SJSA1 (cell line): ENCODE measurements around the gene ISX. TPM values are rescaled to one million over a fixed set of nuclear protein-coding genes. Genes with fewer than 3 reads are reported as not detected.

Experiments
- DNase-seq, 2 experiments: peaks; one replicate each; pipeline ENCODE4 v3.0.0-alpha.2; 2015 to 2020; ENCODE audit warnings: low spot score in 2 of 2, low read depth in 1 of 2
- H3K27ac ChIP-seq: fragments of 250-450 bp; sonication (Bioruptor Pico); 2 replicates; pipeline ENCODE4 v1.5.1; 2020; ENCODE audit warnings: mild to moderate bottlenecking, moderate library complexity
- H3K27me3 ChIP-seq: fragments of 250-450 bp; sonication (Bioruptor Pico); replicated peaks from 2 replicates; pipeline ENCODE4 v1.5.1; 2020; ENCODE audit warnings: mild to moderate bottlenecking, moderate library complexity
- H3K36me3 ChIP-seq: fragments of 250-450 bp; sonication (Bioruptor Pico); 2 replicates; pipeline ENCODE4 v1.5.1; 2020; ENCODE audit warnings: mild to moderate bottlenecking
- H3K4me1 ChIP-seq: fragments of 250-450 bp; sonication (Bioruptor Pico); replicated peaks from 2 replicates; pipeline ENCODE4 v1.6.1; 2021; ENCODE audit warnings: mild to moderate bottlenecking
- H3K4me3 ChIP-seq: fragments of 250-450 bp; sonication (Bioruptor Pico); 2 replicates; pipeline ENCODE4 v1.5.1; 2020; ENCODE audit warnings: mild to moderate bottlenecking
- H3K9me3 ChIP-seq: fragments of 250-450 bp; sonication (Bioruptor Pico); replicated peaks from 2 replicates; pipeline ENCODE4 v1.5.1; 2020; ENCODE audit warnings: mild to moderate bottlenecking
- total RNA-seq: library from RNA; depleted of rRNA; stranded (reverse); fragments of >200 nt; shearing (Covaris generic); gene quantifications from 2 replicates; pipeline ENCODE4 v1.2.3, GENCODE V29; 2014

Gene ISX
- total RNA-seq, 1 experiment from 2014 or later: not detected

DNA sequence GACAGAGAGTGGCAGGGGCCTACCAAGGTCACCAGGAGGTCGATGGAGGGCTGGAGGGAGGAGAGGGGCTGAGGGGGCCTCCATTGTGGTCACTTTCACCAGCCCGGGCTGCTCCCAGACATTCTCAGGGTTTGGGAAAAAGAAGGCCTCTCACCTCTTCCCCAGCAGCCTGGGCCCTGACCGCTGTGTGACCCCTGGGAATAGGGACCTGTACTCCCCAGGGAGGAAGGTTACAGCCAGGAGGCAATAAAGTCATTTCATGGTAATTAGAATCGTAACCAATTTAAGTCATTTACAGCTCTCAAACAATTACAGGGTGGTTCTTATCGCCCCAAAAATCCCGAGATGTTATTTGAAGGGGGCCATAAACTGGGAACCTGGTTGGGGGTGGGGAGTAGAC, 37.8 kb downstream of the ISX start:
- H3K27me3 ChIP-seq: no peaks in the 10 kb centered on the region; the same call in 1 of the 2 replicates
- no peaks in the 10 kb centered on the region for H3K9me3 ChIP-seq
- DNase-seq: no peak
- no peaks in the 10 kb centered on the region for H3K4me1 ChIP-seq
- H3K27ac ChIP-seq: no peak overlapping the region
- H3K36me3 ChIP-seq: no peaks in the 10 kb centered on the region
- H3K4me3 ChIP-seq: no peak overlapping the region

DNA sequence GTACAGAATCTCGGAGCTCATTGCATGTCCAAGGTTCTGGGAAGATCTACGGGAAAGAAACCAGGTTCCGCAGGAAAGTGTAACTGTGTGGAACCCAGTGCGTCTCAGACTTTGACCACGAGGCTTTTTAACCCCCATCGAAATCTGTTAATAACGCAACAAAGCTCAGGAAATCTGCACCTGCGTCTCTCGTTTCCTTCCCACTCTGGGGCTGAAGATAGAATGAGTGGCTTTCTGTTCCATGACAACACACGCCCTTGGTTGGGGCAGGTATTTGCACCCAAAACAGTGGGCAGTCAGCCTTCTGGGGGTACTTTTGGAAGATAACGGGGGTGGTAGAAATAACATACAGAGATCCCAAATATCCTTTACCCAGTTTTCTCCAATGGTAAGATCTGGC, 38.5 kb downstream of the ISX start:
- Histone ChIP-seq H3K36me3 (no peaks in the 10 kb centered on the region), H3K9me3 (no peaks in the 10 kb centered on the region), H3K4me1 (no peaks in the 10 kb centered on the region), H3K4me3 (no peak overlapping the region), H3K27me3 (no peaks in the 10 kb centered on the region; the same call in 1 of the 2 replicates), H3K27ac (no peak overlapping the region)
- DNase-seq: no peak

DNA sequence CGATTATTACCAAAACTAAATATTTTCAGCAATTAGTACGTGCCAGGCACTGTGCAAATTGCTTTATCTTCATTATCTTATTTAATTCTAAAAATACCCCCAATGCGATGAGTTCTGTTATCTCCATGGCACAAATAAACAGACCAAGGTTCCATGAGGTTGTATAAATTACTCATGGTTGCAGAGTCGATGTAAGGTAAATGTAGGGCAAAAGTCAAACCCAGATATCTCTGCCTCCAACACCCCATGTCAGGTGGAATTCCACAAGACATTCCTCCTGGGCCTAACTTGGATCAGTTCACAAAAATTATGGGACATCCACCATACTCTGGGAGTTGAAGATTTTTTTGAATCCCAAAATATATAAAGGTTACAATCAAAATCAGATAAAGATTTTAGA, 43.7 kb downstream of the ISX start:
- no peak for DNase-seq
- H3K4me1 ChIP-seq: no peaks in the 10 kb centered on the region
- no peak overlapping the region for H3K27ac ChIP-seq
- H3K9me3 ChIP-seq: no peaks in the 10 kb centered on the region
- H3K36me3 ChIP-seq: no peaks in the 10 kb centered on the region
- no peak overlapping the region for H3K4me3 ChIP-seq
- H3K27me3 ChIP-seq: no peaks in the 10 kb centered on the region

DNA sequence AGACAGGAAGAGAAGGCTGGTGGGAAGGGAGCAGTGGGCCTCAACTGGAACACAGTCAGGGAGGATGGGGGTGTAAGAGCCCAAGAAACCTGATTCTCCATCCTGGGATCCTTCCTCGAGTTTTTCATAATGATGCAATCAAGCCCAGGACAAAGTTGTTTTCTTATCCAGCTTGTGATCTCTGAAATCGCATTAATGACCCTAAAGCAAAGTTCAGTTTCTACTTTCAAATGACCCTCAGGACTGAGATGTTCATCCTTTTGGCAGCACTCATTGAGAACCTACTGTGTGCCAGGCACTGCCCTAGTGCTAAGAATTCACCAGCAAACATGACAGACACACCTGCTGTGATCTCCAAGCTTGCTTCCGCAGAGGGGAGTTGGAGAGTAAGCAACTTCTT, 45.3 kb downstream of the ISX start:
- no peaks in the 10 kb centered on the region for H3K36me3 ChIP-seq
- H3K4me3 ChIP-seq: no peak overlapping the region
- no peak overlapping the region for H3K27ac ChIP-seq
- no peaks in the 10 kb centered on the region for H3K9me3 ChIP-seq
- no peaks in the 10 kb centered on the region; the same call in 1 of the 2 replicates for H3K27me3 ChIP-seq
- H3K4me1 ChIP-seq: no peaks in the 10 kb centered on the region
- DNase-seq: no peak

DNA sequence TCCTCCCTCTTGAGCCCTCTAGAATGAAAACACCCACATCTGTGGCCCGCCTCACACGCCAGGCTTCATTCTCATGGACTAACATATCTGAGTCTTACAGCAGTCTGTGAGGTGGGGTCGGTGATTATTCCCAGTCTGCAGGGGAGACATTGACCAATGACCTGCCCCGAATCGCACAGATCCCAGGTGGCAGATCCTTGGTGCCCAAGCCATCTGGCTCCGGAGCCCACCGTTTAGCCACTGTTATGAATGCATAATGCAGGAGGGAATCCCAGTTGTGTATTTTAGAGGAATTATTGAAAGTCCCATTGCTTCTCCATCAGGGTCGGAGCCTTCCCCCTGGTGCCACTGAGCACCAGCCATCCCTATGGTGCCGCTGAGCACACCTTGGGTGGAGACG, 47.4 kb downstream of the ISX start:
- no peak overlapping the region for H3K4me3 ChIP-seq
- no peaks in the 10 kb centered on the region for H3K36me3 ChIP-seq
- no peak for DNase-seq
- no peaks in the 10 kb centered on the region; the same call in 1 of the 2 replicates for H3K27me3 ChIP-seq
- no peaks in the 10 kb centered on the region for H3K4me1 ChIP-seq
- H3K9me3 ChIP-seq: no peaks in the 10 kb centered on the region
- H3K27ac ChIP-seq: no peak overlapping the region

DNA sequence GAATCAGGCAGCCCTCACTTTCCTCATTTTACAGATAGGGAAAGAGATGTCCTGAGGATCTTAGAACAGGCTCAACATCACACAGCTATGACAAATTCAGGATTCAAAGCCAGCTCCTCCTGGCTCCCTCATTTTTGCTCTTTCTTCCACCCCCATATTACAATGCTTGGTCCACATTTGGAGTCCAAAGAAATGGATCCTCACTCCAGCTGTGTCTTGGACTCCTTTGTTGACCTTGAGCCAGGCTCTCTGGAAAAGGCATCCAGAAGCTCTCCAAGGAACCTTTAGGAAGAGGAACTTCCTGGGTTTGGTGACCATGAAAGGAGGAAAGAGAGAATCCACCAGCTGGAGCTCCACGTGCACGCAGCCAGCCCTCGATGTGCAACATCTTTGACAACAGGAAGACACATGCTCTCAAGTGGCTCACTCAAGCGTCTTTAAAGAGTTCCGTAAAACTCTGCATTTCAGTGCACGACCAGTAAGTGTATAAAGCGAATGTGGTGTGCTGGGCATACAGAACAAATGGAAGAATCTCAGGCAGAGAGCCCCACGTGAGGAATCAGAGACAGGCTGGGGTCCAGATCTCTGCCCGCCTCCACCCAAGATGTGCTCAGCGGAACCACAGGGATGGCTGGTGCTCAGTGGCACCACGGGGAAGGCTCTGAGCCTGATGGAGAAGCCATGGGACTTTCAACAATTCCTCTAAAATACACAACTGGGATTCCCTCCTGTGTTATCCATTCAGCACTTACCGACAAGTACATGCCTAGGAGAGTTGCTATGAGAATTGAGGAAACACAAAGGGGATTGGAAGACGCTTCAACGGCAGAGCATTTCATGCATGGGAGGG, 48.4 kb downstream of the ISX start:
- Histone ChIP-seq H3K27me3 (no peaks in the 10 kb centered on the region; the same call in 1 of the 2 replicates), H3K4me3 (no peak overlapping the region), H3K36me3 (no peaks in the 10 kb centered on the region), H3K27ac (no peak overlapping the region), H3K9me3 (no peaks in the 10 kb centered on the region), H3K4me1 (no peaks in the 10 kb centered on the region)
- DNase-seq: no peak

DNA sequence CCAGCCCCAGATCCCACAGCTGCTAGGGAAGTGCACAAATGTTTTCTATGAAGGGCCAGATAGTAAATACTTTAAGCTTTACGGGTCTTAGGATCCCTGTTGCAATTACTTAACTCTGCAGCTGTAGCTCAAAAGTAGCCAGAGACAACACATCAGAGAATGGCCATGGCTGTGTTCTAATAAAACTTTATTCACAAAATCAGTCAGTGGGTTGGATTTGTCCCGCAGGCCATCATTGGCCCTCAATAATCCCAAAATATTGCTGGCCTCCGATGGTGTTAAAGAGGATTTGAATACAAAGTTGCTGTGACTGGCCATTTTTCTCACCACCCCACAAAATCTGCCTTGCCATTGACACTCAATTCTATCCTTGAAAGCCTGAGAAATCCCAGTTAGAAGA, 49.6 kb downstream of the ISX start:
- DNase-seq: no peak
- Histone ChIP-seq H3K27me3 (no peaks in the 10 kb centered on the region; the same call in 1 of the 2 replicates), H3K27ac (no peak overlapping the region), H3K4me1 (no peaks in the 10 kb centered on the region), H3K4me3 (no peak overlapping the region), H3K9me3 (no peaks in the 10 kb centered on the region), H3K36me3 (no peaks in the 10 kb centered on the region)

DNA sequence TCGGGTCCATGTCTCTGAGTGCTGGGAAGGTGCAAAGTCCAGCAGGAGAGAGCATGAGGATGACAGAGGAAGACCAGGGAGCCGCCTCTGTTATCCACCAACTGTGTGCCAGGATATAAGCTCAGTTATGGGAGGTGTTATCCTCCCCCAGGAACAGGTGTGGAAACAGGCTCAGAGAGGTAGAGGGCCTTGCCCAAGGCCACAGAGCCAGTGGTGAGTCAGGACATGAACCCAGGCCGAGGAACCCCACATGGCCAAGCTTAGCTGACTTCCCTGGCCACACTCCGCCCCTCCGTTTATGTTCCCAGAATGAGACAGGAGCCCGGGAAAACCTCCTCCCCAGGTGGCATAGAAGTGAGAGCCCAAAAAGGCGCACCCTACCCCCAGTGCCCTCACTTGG, 50.3 kb downstream of the ISX start:
- Histone ChIP-seq H3K9me3 (no peaks in the 10 kb centered on the region), H3K27ac (no peak overlapping the region), H3K4me1 (no peaks in the 10 kb centered on the region), H3K36me3 (no peaks in the 10 kb centered on the region), H3K4me3 (no peak overlapping the region), H3K27me3 (no peaks in the 10 kb centered on the region; the same call in 1 of the 2 replicates)
- no peak for DNase-seq

DNA sequence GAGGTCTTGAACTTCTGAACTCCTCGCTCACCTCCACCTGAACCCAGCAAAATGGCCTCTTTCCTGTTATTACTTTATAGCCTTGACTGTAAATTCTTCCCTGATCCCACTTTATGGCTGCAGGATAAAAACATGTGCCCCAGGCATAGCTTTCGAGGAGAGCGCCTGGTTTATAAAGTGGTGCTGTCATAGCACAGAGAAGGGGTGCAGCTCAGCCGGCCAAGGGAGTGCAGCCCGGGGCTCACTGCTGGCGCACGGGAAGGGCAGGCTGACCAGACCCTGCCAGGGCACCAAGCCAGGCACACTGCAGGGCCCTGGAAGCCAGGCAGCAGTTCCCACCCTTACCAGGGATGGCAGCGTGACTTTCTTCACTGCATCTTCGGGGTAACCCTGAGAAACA, 50.9 kb downstream of the ISX start:
- Histone ChIP-seq H3K27me3 (no peaks in the 10 kb centered on the region; the same call in 1 of the 2 replicates), H3K27ac (no peak overlapping the region), H3K9me3 (no peaks in the 10 kb centered on the region), H3K4me1 (no peaks in the 10 kb centered on the region), H3K36me3 (no peaks in the 10 kb centered on the region), H3K4me3 (no peak overlapping the region)
- DNase-seq: no peak

DNA sequence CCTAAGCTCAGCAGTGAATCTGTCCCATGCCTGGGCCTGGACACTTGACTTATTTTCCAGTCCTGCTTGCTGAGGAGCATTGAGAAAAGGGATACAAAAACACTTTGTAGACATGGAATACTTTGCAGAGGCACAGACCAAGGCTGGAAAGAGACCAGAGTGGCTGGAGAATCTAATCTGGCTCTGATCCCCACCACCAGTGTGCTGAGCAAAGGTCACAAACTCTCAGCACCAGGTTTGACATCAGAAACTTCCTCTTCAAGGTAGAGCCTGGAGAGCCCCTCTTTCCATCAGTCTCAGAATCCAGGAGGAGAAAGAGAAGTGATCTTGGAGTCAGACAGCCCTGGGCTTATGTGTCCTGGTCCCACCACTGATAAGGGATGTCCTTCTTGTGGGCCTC, 53.5 kb downstream of the ISX start:
- H3K27me3 ChIP-seq: no peaks in the 10 kb centered on the region; the same call in 1 of the 2 replicates
- H3K9me3 ChIP-seq: no peaks in the 10 kb centered on the region
- no peak for DNase-seq
- no peaks in the 10 kb centered on the region for H3K36me3 ChIP-seq
- H3K27ac ChIP-seq: no peak overlapping the region
- H3K4me1 ChIP-seq: no peaks in the 10 kb centered on the region
- no peak overlapping the region for H3K4me3 ChIP-seq

DNA sequence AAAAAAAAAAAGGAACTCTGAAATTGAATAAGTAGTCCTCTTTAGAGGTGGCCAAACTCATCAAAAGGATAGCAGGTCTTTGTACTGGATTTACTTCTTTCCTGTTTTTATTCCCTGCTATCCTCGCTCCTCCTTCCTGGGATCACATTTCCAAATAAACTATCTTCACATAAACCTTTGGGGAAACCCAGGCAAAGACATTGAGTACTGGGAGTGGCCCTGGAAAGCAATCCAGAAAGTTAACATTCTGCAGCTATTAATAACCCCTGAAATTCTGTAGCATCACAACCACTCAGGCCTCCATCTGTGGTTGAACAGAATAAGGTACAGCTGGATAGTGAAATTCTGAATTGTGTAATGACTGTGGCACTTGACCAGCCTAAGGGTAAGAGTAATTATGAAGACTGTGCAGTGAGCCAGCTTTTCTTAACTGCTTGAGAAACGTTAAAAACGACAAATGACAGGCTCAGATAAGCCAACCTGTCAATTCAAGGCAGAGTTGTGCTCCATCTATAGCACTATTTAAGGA, 58.8 kb downstream of the ISX start:
- Histone ChIP-seq H3K9me3 (no peaks in the 10 kb centered on the region), H3K4me3 (no peak overlapping the region), H3K27me3 (peaks cover 5% of the 10 kb centered on the region), H3K36me3 (no peaks in the 10 kb centered on the region), H3K4me1 (no peaks in the 10 kb centered on the region), H3K27ac (no peak overlapping the region)
- no peak for DNase-seq

DNA sequence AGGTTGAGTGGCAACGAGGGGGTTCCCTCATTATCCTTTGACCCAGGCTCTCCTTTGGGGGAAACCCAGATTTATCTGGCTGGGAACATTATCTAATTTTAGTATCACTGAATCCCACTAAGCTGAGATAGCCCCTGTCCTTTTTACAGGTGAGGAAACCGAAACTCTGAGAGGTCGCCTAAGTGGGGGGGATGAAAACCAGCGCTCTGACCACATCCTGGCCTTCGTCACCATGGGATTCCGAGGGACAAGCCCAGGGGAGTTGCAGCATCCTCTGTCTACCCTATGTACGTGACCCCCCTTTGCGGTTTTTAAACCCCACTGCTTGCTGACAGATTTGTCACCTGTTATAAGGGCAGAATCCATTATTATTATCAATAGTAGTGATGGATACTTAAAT, 61.0 kb downstream of the ISX start:
- Histone ChIP-seq H3K9me3 (no peaks in the 10 kb centered on the region), H3K36me3 (no peaks in the 10 kb centered on the region), H3K27me3 (peaks cover 11% of the 10 kb centered on the region), H3K4me3 (no peak overlapping the region), H3K4me1 (no peaks in the 10 kb centered on the region), H3K27ac (no peak overlapping the region)
- DNase-seq: no peak

DNA sequence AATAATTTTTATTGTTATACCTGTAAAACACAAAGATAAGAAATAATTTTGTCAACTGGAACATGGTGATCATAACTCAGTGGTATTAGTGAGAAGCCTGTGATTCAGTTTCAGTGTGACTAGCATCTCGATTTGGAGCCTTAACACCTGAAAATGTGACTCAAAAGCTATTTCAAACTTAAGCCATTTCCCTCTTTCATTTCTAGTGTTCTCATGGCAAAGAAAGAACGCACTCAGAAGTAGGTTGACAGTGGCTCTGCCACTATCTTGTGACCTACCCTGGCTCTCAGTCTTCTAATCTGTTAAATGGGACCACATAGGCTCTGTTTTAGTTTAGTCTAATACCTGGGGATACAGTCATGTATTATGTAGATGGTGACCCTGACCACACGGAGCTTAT, 62.7 kb downstream of the ISX start:
- H3K4me3 ChIP-seq: no peak overlapping the region
- no peak for DNase-seq
- H3K9me3 ChIP-seq: no peaks in the 10 kb centered on the region
- peaks cover 17% of the 10 kb centered on the region for H3K27me3 ChIP-seq
- no peaks in the 10 kb centered on the region for H3K4me1 ChIP-seq
- H3K27ac ChIP-seq: no peak overlapping the region
- no peaks in the 10 kb centered on the region for H3K36me3 ChIP-seq

DNA sequence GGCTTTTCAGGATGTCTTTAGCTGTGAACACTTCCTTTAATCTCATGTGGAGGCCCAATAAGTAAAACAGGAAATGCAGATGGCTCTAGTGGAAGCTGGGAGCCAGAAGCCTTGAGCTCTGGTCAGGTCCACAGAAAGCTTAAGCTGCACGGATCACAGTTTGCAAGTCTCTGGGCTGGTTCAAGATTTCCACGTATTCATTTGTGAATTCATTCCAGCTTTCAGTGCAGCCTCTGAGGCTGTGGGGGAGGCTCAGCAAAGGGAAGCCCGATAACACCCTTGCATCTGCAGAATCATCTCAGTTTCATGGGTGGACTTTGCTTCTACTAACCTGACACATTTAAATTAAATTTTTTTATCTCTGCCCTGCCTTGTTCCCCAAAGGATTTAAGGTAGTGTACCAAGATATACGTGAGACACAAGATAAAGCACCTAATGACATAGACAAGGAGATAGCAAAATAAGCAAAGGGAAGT, 65.6 kb downstream of the ISX start:
- Histone ChIP-seq H3K4me3 (no peak overlapping the region), H3K4me1 (no peaks in the 10 kb centered on the region), H3K27me3 (peaks cover 14% of the 10 kb centered on the region; the same call in 1 of the 2 replicates), H3K36me3 (no peaks in the 10 kb centered on the region), H3K27ac (no peak overlapping the region), H3K9me3 (no peaks in the 10 kb centered on the region)
- no peak for DNase-seq
